ENCODE results near the gene CDH4. TPM values are rescaled to one million over a fixed set of nuclear protein-coding genes. Genes with fewer than 3 reads are reported as not detected.

The CDH4 gene
- total RNA-seq, 1 donor from 2014 or later = 0.08 TPM

GRCh38 chr20:61664556-61665320 is 412.7 kb downstream of the CDH4 start:
- intact Hi-C loops (cut with DNase I) = no loop called here
- DNase-seq (ENCODE audit: missing footprints) = peak; percentile 69
- ATAC-seq = no peak

GRCh38 chr20:61665528-61666470 is 413.7 kb downstream of the CDH4 start:
- intact Hi-C loops (cut with DNase I) = no loop called here
- ATAC-seq (no peak), DNase-seq (ENCODE audit: missing footprints) (peak; percentile 48)

- DNase-seq (ENCODE audit: missing footprints) = peak; percentile 43
- ATAC-seq = no peak
These were observed 414.4 kb downstream of the CDH4 start for GRCh38 chr20:61666471-61666832.

GRCh38 chr20:61667056-61667792 is 415.2 kb downstream of the CDH4 start:
- intact Hi-C loops (cut with DNase I) = no loop called here
- DNase-seq (ENCODE audit: missing footprints) = peak; percentile 56

More at GRCh38 chr20:61666471-61666832, 414.4 kb downstream of the CDH4 start:
- intact Hi-C loops (cut with DNase I) = no loop called here

GRCh38 chr20:61668065-61668650 is 416.1 kb downstream of the CDH4 start:
- intact Hi-C loops (cut with DNase I) = no loop called here
- ATAC-seq (no peak), DNase-seq (ENCODE audit: missing footprints) (peak; percentile 53)

More at GRCh38 chr20:61667056-61667792, 415.2 kb downstream of the CDH4 start:
- no peak for ATAC-seq

GRCh38 chr20:61668771-61669503 is 416.9 kb downstream of the CDH4 start:
- intact Hi-C loops (cut with DNase I) = no loop called here
- ATAC-seq (no peak), DNase-seq (ENCODE audit: missing footprints) (peak; percentile 60)

GRCh38 chr20:61670274-61670673 is 418.2 kb downstream of the CDH4 start:
- DNase-seq (ENCODE audit: missing footprints) = no peak
- peak; percentile 45 for ATAC-seq
- intact Hi-C loops (cut with DNase I) = no loop called here

- intact Hi-C loops (cut with DNase I) = no loop called here
- ATAC-seq = no peak
These were observed 419.5 kb downstream of the CDH4 start for GRCh38 chr20:61671559-61671958.

GRCh38 chr20:61673152-61673847 is 421.2 kb downstream of the CDH4 start:
- DNase-seq (ENCODE audit: missing footprints) (no peak), ATAC-seq (no peak)
- intact Hi-C loops (cut with DNase I) = no loop called here

More at GRCh38 chr20:61671559-61671958, 419.5 kb downstream of the CDH4 start:
- no peak for DNase-seq (ENCODE audit: missing footprints)

GRCh38 chr20:61674121-61674520 is 422.1 kb downstream of the CDH4 start:
- intact Hi-C loops (cut with DNase I) = no loop called here
- ATAC-seq (no peak), DNase-seq (ENCODE audit: missing footprints) (peak; percentile 49)

- ATAC-seq (no peak), DNase-seq (ENCODE audit: missing footprints) (no peak)
These were observed 422.6 kb downstream of the CDH4 start for GRCh38 chr20:61674688-61675087.

GRCh38 chr20:61677928-61678327 is 425.9 kb downstream of the CDH4 start:
- ATAC-seq = no peak
- intact Hi-C loops (cut with DNase I) = no loop called here
- DNase-seq (ENCODE audit: missing footprints) = no peak

More at GRCh38 chr20:61674688-61675087, 422.6 kb downstream of the CDH4 start:
- intact Hi-C loops (cut with DNase I) = no loop called here

GRCh38 chr20:61678437-61678836 is 426.4 kb downstream of the CDH4 start:
- ATAC-seq (no peak), DNase-seq (ENCODE audit: missing footprints) (peak; percentile 13)
- intact Hi-C loops (cut with DNase I) = no loop called here

GRCh38 chr20:61679473-61679872 is 427.4 kb downstream of the CDH4 start:
- ATAC-seq = no peak
- peak; percentile 37 for DNase-seq (ENCODE audit: missing footprints)
- intact Hi-C loops (cut with DNase I) = no loop called here

GRCh38 chr20:61680096-61680495 is 428.0 kb downstream of the CDH4 start:
- peak; percentile 45 for DNase-seq (ENCODE audit: missing footprints)
- ATAC-seq = no peak
- intact Hi-C loops (cut with DNase I) = no loop called here

GRCh38 chr20:61682114-61682995 is 430.3 kb downstream of the CDH4 start:
- DNase-seq (ENCODE audit: missing footprints) = no peak
- ATAC-seq = no peak
- intact Hi-C loops (cut with DNase I) = no loop called here

Data from Right ventricle myocardium inferior (tissue), 1 donor.